Lower leg skin (tissue), 3 donors: ENCODE data around the gene ZSWIM6.

ENCODE experiments used
- CTCF ChIP-seq, 3 donors: fragments of 450-650 bp; IDR thresholded peaks; one replicate each; pipeline ENCODE4 v1.5.1; 2016; ENCODE audit warnings: antibody characterized with exemption in 3 of 3, mild to moderate bottlenecking in 3 of 3, moderate library complexity in 2 of 3
- POLR2A ChIP-seq, 2 donors: fragments of 450-650 bp; IDR thresholded peaks; one replicate each; pipeline ENCODE4 v1.6.1; 2016 to 2017; ENCODE audit warnings: antibody characterized with exemption in 2 of 2, mild to moderate bottlenecking in 1 of 2, moderate library complexity in 1 of 2

- no peak for TF ChIP-seq CTCF (IDR thresholded peaks at IDR 0.05)
- TF ChIP-seq POLR2A (IDR thresholded peaks at IDR 0.05): no peak
Measured at GRCh38 chr5:61311836-61312808, 19.9 kb upstream of the ZSWIM6 start.
